Hematopoietic multipotent progenitor cell treated with erythropoietin and hydrocortisone succinate and interleukin-3 and kit ligand, for 8 days (in vitro differentiated cells): ENCODE results near the gene CD28.

Source experiments
- DNase-seq: peaks from one replicate; pipeline ENCODE4 v3.0.0-alpha.2; 2015

Gene CD28

GRCh38 chr2:203719456-203720410, 13.3 kb downstream of the CD28 start:
- DNase-seq = no peak

GRCh38 chr2:203720915-203721672, 14.7 kb downstream of the CD28 start:
- DNase-seq = no peak

DNA sequence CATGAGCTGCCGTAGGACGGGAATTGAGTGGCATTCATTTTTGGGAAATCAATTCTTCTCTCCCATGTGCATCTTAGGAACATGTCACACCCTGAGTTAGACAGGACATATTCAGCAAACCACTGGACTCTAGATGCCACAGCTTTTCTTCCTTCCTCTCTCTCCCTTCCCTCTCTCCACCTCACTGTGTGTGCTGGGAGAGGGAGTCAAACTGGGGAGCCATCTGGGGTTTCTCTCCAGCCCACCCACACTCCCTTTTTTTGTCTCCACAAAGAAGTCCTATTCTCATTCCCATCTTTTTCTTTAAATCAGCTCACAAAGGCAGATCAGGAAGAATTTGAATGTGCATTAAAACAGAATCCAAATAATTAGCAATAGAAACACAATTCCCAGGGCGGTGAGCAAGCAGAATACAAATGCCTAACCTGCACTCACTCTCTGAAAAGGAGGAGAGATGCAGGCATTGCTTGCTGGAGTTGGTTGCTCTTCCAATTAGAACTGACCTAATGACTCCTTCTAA, 15.4 kb downstream of the CD28 start:
- no peak for DNase-seq

GRCh38 chr2:203722411-203722810, 16.0 kb downstream of the CD28 start:
- no peak for DNase-seq

- DNase-seq = no peak
Observed at GRCh38 chr2:203728321-203728720, 21.9 kb downstream of the CD28 start.

GRCh38 chr2:203730076-203730729, 23.8 kb downstream of the CD28 start:
- DNase-seq = no peak

DNA sequence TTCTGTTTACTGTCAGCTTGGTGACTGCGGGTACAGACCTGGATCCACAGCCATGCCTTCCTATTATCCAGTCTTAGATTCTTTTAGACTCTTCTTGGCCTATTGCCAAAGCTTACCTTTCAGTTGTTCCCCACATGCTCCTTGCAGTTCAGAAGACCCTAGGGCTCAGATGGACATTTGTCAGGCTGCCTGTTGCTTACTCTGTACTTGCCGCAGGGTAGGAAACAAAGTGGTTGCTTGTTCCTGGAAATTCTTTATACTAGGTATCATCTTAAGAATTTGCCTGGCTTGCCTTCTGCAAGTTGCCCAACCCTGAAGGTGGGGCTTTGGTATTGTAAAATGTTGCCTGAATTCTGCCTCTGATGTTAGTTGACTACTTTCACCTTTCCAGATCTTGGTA, 24.4 kb downstream of the CD28 start:
- DNase-seq = no peak

DNA sequence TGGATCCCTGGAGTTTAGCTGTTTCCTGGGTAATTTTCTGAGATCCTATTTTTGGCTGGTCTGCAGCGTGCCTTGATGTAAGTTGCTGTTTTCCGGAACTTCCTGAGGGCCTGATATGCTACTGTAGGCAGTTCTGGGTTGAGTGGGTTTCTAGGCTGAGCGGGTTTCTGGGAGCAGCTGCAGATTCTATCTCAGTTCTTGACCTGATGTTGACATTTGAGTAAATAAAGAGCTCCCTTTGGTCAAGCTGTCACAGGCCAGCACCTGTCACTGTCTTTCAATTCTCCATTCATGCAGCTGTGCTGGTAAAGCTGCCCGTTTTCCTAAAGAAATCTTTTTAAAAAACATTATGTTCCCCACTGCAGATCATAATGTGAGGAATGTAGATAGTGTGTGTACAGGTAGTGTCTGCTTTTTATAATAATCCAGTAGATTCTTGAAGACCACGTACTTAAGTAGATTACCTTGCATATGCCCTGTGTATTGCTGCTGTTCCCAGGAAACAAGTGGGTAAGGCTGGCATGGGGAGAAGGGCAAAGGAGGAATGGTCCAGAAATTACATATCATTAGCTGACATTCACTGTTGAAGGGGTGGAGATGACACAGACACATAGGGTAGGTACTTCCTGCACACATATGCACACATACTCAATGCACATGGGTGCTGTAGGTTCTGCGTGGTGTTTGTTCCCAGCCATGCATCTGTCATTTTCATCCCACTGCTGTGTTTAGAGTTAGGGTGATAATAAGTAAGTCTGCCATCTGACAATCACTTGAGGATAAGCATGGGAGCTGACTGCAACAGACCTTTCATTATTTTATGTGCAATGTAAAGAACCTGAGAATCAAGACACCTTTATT, 25.9 kb downstream of the CD28 start:
- no peak for DNase-seq

- no peak for DNase-seq
Observed at GRCh38 chr2:203732953-203733510, 26.6 kb downstream of the CD28 start.

DNA sequence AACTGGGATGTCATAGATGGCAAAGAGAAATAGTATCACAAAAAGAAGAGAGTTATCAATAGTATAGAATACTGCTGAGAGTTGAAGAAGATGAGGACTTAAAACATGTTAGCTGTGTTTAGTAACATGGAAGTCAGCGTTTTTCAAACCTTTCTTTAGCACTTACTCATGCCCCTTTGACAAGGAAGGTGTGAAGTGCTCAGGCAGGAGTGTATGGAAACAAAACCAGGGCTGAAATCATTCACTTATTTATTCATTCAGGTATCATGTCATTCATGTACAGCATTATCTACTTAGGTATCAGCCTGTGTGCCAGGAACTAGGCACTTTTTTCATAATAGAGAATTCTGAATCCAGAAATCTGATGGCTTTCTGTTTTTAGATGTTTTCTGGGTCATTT, 27.2 kb downstream of the CD28 start:
- DNase-seq = no peak

- DNase-seq = no peak
Observed at GRCh38 chr2:203734276-203734983, 28.0 kb downstream of the CD28 start.

- no peak for DNase-seq
Observed at GRCh38 chr2:203737360-203737759, 30.9 kb downstream of the CD28 start.

- no peak for DNase-seq
Observed at GRCh38 chr2:203739351-203739750, 32.9 kb downstream of the CD28 start.

DNA sequence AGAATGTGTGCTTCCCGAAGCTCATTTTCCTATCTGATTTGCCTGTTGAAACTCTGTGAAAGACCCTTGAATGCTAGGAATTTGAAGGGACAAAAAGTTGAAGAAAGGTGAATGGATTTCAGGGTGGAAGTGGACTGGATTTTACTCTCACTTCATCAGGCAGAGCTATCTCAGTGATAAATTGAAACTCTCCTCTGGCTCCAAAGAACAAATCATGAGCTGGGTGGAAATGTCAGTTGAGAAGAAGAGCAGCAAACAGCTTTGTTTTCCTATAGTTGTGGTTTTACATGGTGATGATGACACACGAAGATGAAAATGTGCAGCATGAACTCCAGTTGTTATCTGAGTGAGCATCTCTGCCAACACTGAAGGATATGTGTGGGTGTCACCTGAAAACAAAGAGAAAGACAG, 34.4 kb downstream of the CD28 start:
- peak; percentile 18 for DNase-seq

DNA sequence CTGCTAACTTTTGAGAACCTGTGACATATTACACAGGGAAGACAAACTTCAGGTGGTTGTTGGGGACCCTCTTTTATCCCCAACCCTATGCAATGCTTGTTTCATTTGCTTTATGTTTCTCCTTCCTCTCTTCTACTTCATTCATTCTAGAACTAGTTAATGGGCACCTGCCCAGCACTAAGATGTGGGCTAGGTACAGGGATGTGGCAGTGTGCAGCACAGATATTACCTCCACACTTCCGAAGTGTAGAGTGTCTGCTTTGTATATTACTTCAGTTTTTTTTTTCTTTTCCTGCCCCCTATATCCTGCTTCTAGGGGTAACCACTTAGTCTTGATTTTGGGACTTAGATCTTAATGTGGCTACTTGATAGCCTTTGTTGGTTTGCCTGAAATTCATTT, 35.1 kb downstream of the CD28 start:
- DNase-seq = no peak

DNA sequence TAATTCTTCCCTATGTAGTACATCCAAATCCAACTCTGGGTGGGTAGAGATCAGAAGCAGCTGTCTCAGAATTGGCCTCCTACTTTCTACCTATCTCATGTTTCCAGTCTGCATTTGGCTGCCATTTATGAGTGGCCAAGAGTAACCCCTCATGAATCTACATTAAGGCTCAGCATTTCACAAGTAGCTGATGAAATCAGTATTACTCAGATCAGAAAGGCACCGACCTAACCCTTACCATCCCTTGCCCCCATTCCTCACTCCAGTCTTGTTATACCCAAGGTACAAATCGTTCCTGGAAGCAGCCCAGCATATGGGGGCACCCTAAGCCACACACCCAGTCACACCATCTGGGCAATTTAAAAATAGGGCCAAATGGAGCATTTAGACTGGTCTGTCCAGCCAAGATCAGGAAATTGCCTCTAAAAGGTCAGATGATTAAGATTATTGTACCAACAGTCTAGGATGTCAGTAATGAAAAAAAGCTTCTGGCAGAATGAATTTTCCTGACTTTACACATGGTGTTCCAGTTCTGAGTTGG, 37.1 kb downstream of the CD28 start:
- no peak for DNase-seq

DNA sequence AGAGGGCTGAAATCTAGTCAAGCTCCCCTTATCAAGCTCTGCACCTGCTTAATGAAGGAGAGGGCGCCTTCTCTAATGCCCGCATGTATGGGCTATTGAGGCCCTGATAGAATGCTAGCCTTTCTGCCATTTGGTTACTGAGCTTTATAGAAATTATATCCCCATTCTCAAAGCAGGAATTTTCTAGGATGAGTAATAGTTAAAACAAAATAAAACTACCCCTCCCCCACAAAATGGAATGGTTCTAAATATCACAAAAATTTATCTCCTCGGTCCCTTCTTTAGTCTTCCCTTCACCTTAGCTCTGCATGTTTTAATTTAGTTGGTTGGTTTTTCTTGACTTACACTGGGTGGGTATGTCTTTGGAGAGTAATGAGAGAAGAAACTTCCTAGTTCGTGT, 37.7 kb downstream of the CD28 start:
- DNase-seq = no peak

- DNase-seq = no peak
Observed at GRCh38 chr2:203745267-203745666, 38.8 kb downstream of the CD28 start.

GRCh38 chr2:203748331-203749126, 42.1 kb downstream of the CD28 start:
- DNase-seq = no peak
